WTC11 (cell line): ENCODE measurements around the gene ARHGAP40.

ENCODE experiments used
- CTCF ChIP-seq: fragments of 200-600 bp; IDR thresholded peaks from 2 replicates; pipeline ENCODE4 v1.8.0; 2022; ENCODE audit warnings: antibody characterized with exemption
- E2F4 ChIP-seq: sonication (generic); formaldehyde crosslinking; IDR thresholded peaks from 2 replicates; pipeline ENCODE4 v1.8.1; 2022; ENCODE audit warnings: low read depth, mild to moderate bottlenecking, moderate library complexity, missing genetic modification reagents, borderline replicate concordance
- ESRRA ChIP-seq: sonication (generic); formaldehyde crosslinking; IDR thresholded peaks from 2 replicates; pipeline ENCODE4 v1.8.1; 2022; ENCODE audit warnings: mild to moderate bottlenecking, missing genetic modification reagents, borderline replicate concordance
- STAT6 ChIP-seq: sonication (generic); formaldehyde crosslinking; conservative IDR thresholded peaks from 2 replicates; pipeline ENCODE4 v1.8.1; 2023; ENCODE audit warnings: mild to moderate bottlenecking, low read depth, missing genetic modification reagents, moderate library complexity
- USF2 ChIP-seq: sonication (generic); formaldehyde crosslinking; IDR thresholded peaks from 2 replicates; pipeline ENCODE4 v1.8.1; 2023; ENCODE audit warnings: mild to moderate bottlenecking, missing genetic modification reagents, moderate library complexity

- no peak for TF ChIP-seq CTCF
- no peak for TF ChIP-seq USF2 (CRISPR knock-in tag)
- no peak for TF ChIP-seq STAT6 (CRISPR knock-in tag)
- no peak for TF ChIP-seq E2F4 (CRISPR knock-in tag)
- TF ChIP-seq ESRRA (CRISPR knock-in tag): no peak
These were observed 50.0 kb downstream of the ARHGAP40 start for GRCh38 chr20:38651562-38651961.
